NCI-H187 treated with DMSO at 0.1 percent for 48 hours (cell line): ENCODE results near the gene CDK1.

Experiments used
- DNase-seq: peaks from one replicate; lab custom pipeline; 2025; lab: John Stamatoyannopoulos, UW

CDK1 gene

DNA sequence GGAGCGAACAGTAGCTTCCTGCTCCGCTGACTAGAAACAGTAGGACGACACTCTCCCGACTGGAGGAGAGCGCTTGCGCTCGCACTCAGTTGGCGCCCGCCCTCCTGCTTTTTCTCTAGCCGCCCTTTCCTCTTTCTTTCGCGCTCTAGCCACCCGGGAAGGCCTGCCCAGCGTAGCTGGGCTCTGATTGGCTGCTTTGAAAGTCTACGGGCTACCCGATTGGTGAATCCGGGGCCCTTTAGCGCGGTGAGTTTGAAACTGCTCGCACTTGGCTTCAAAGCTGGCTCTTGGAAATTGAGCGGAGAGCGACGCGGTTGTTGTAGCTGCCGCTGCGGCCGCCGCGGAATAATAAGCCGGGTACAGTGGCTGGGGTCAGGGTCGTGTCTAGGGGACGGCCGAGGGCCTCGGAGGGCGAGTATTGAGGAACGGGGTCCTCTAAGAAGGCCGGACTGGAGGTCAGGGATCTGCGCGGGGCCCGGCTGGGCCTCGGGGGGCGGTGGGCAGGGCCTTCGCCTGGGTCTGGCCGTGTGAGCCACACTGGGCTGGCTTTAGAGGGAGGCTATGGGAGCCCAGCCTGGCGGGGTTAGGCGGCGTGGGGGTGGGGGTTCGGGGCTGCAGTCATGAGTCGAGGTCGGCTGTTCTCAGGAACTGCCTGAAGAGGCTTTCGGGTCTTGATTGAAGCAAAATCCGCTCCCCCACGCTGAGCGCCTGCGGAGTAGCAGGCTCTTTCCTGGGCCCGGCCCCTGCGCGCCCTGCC lies at the start of gene CDK1:
CDK1 (plus strand) TSS at position 265 of the 757 bp plus-strand sequence. CDS start 1,688 bp downstream, outside the sequence.
- peak; percentile 64 for DNase-seq

DNA sequence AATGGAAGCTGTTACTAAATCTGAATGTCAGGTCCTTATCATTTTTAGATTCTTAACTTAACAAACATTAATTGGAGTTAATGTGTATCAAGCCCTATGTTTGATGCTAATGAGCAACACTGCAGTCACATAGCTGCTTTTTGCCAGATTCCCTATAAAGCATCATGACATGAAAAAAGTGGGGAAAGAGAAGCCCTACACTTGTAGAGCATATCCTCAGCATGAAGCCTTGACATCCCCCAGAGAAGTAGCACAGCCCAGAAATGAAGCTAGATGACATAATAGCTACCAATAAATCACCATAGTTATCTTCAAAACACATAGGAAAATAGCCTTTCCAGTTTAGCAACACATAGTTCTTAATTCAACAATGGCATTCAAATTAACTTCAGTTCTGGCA lies 49.2 kb upstream of the CDK1 start:
- no peak for DNase-seq

- no peak for DNase-seq
Measured at GRCh38 chr10:60731134-60731885, 47.0 kb upstream of the CDK1 start.

DNA sequence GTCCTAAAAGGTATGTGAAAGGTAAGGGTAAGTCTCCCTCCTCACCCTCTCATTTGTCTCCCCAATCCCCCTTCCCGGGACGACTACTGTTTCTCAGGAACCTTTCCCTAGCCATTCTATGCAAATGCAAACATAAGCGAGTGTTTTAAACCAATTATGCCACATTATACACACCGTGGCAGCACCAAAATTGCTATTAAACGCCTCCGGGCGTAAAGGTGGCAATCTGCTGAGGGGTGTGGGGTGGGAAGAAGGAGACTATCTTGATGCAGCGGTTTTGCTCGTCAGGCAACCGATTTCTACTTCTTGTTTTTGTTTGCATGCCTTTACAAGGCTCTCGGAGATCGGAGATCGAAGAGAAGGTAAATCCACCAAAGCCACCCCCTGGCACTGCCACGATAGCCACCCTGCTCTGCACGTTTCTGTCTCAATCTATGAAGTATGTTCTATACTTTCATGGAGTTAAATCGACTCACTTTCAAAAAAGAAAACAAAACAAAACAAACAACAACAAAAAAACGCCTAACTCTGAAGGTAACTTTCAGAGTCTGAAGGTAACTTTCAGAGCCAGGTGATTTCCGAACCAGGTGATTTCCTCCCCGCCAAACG lies 46.0 kb upstream of the CDK1 start:
- DNase-seq, result no peak

- no peak for DNase-seq
Measured at GRCh38 chr10:60732807-60733516, 45.3 kb upstream of the CDK1 start.

GRCh38 chr10:60733517-60733822 lies 44.8 kb upstream of the CDK1 start:
- no peak for DNase-seq

- DNase-seq, result no peak
Measured at GRCh38 chr10:60733826-60734225, 44.5 kb upstream of the CDK1 start.

- DNase-seq, result no peak
Measured at GRCh38 chr10:60734226-60734625, 44.1 kb upstream of the CDK1 start.

- DNase-seq, result no peak
Measured at GRCh38 chr10:60735244-60735643, 43.0 kb upstream of the CDK1 start.

- DNase-seq, result no peak
Measured at GRCh38 chr10:60737242-60737641, 41.0 kb upstream of the CDK1 start.

GRCh38 chr10:60739558-60739957 lies 38.7 kb upstream of the CDK1 start:
- DNase-seq, result no peak

GRCh38 chr10:60742512-60742911 lies 35.8 kb upstream of the CDK1 start:
- DNase-seq, result no peak

DNA sequence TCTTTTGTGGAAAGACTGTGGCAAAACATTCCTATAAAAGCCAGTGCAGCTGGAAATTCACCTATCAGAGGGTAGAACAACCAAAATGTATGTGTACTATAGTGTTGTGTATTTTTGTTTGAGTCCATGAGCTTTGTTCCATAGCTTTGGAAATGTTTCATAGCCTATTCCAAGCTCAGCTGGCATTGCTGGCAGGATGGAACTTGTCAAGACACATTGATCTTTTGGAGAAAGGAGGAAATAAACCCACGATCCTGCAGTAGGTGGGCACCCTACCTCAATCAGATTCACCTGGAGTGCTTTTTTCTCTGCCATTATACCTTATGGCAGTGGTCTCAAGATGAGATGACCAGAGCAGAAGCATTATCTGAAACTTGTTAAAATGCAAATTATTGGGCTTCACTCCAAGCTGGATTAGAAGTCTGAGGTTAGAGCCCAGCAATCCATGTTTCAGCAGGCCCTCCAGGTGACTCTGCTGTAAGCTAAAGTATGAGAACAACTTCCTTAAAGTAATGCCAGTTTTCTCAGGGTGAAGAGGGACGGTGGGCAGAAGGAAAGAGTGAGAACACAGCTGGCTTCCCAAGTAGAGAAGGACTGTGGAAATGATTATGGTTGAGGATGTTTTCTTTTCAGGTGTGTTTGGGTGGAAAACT lies 30.3 kb upstream of the CDK1 start:
- no peak for DNase-seq

- no peak for DNase-seq
Measured at GRCh38 chr10:60753152-60753551, 25.1 kb upstream of the CDK1 start.

DNA sequence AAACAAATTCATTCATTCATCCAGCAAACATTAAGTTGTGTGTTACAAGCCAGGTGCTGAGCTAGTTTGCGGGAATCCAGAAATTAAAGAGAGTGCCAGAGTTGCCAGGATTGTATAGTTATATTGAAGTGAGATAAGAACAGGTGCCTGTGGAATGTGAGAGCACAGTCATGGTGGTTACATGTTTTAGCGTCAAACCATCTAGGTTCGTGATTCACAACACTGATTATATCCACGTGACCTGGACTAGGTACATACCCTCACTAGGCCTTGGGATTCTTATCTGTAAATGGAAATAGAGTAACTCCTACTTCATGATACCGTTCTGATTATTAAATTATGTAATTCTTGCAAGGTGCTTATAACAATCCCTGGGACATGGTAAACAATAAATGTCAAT lies 24.5 kb upstream of the CDK1 start:
- no peak for DNase-seq

DNA sequence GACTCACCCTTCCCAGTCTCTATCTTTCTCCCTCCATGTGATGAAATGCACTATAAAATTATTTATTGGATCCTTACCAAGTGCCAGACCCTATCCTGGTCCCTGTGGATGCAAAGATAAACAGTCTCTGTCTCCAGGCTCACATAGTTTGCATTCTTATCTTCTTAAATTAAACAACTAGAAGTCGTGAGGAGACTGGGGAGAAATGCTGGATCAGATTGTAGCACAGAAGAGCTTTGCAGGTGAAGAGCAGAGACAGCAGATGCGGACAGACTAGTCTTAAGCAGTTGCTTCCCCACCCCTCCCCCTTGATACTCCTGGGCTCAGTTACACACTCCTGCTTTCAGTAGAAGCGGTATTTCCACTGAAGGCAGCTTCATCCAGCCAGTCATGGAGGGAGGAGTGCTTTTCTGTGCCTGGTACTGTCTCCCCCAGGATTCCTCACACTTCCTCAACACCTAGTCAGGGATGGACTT lies 20.8 kb upstream of the CDK1 start:
- DNase-seq, result no peak

GRCh38 chr10:60759181-60759580 lies 19.1 kb upstream of the CDK1 start:
- no peak for DNase-seq

DNA sequence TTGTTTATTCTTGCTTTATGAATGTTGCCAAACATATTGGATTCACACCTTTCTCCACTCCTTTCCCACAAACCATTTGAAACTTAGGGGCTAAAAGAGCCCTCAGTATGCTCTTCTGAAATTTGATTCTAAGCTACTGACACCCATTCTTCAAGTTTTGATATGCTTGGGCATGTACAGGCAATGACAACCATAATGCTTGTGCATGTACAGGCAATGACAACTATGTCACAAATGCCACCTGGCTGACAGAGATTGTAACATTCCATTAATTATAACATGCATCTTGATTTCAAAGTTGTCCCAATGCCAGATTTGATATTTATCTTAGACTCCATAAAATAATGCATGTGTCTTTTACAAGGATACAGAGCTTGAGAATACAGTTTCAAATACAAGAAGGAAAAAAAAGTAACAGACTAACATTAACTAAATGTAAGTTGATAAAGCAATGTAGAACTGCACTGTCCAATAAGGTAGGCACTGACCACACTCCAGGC lies 17.5 kb upstream of the CDK1 start:
- DNase-seq, result no peak

GRCh38 chr10:60762554-60762953 lies 15.7 kb upstream of the CDK1 start:
- DNase-seq, result no peak

- DNase-seq, result no peak
Measured at GRCh38 chr10:60767424-60767823, 10.9 kb upstream of the CDK1 start.

GRCh38 chr10:60769406-60769805 lies 8.9 kb upstream of the CDK1 start:
- no peak for DNase-seq

DNA sequence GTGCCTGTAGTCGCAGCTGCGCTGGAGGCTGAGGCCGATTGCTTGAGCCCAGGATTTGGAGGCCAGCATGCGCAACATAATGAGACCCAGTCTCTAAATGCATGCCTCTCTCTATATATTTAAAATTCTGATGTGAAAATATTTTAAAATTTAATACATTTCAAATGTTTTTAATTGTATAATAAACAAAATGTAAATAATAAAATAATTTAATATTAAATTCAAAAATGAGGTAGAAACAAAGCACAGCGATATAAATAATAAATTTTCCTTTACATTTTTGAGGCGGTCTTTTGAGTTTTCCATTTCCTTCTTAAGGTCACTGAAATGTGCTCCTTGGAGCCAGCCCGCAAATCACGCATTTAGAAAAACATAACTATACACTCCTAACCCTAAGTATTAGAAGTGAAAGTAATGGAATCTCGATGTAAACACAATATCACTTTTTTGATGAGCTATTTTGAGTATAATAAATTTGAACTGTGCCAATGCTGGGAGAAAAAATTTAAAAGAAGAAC lies 523 bp upstream of the CDK1 start:
- no peak for DNase-seq
